GM18517 (cell line): Measurements from ENCODE around the gene IMMT.

Experiments
- ATAC-seq: cut with Tn5 transposase; IDR thresholded peaks from one replicate; pipeline ENCODE4 v1.9.1; 2021; ENCODE audit warnings: mild to moderate bottlenecking, moderate library complexity; ENCODE audit not compliant: unreplicated experiment

IMMT gene

DNA sequence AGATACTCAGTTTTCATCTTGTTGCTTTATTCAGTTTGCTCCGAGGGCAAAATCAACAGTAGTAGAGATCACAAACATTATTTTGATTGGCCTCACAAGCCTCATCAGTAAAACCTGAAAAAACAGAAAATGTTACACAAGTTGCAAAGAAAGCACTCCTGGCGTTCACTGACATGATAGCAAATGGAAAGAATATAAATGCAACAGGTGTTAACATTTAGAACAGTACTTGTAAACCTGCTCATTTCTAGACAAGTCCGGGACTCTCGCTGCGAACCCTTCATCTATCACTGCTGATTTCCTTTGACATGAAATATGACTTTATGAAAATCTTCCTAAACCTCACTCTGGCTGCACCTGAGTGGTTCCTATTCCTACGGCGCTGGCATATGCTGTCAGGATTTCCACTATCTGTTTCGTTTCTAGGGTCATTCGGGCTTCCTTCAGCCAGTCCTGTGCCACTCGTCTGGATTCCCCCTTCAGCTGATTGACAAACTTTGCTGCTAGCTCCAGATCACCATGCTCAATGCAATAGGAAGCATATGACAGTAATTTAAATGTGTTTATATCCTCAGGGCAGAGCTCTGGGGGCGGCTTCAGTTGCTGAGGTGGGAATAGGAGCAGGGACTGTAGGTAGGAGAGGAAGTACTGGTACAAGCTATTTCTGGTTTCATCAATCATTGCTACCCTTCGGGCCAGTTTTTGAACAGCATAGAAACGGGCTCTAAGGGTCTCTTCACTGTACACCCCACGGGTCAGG is 51.2 kb downstream of the IMMT start:
- ATAC-seq = no peak

- ATAC-seq = no peak
These were observed 52.0 kb downstream of the IMMT start for GRCh38 chr2:86143307-86143706.

GRCh38 chr2:86142436-86143257 is 52.6 kb downstream of the IMMT start:
- ATAC-seq = no peak

DNA sequence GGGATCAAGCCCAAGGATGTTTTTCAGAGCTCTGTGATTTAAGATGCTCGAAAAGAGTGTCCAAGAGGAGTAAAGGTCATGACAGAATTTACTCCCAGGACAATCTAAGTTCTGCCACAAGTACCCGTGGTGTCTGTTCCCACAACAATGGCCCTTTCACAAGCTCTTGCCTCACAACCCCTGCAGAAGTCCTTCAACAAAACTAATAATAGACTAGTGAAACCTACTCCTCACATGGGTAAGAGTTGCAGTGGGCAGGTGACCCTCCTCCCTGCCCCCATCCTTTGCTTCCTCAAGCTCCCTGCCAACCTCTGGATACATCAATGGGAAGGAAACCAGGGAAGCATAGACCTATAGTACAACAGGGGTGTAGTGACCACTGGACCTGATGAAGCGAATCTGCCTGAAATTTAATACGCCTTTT is 54.3 kb downstream of the IMMT start:
- no peak for ATAC-seq

DNA sequence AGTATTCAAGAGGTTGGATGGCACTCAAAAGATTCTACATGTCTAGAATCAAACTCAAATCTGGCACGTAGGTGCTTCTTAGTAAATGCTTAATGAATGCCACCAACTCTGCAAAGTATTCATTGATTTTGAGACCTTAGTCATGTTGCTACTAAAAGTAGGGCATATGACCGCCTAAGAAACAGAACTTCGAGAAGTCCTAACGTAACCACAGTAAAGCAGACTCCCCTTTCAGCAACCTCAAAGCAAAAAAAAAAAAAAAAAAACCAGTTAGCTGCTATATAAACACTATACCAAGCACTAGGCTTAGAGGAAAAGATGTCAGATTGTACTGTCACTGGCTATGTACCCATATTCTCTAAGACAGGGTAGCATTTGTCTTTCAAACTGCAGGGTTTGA is 55.3 kb downstream of the IMMT start:
- ATAC-seq = no peak

DNA sequence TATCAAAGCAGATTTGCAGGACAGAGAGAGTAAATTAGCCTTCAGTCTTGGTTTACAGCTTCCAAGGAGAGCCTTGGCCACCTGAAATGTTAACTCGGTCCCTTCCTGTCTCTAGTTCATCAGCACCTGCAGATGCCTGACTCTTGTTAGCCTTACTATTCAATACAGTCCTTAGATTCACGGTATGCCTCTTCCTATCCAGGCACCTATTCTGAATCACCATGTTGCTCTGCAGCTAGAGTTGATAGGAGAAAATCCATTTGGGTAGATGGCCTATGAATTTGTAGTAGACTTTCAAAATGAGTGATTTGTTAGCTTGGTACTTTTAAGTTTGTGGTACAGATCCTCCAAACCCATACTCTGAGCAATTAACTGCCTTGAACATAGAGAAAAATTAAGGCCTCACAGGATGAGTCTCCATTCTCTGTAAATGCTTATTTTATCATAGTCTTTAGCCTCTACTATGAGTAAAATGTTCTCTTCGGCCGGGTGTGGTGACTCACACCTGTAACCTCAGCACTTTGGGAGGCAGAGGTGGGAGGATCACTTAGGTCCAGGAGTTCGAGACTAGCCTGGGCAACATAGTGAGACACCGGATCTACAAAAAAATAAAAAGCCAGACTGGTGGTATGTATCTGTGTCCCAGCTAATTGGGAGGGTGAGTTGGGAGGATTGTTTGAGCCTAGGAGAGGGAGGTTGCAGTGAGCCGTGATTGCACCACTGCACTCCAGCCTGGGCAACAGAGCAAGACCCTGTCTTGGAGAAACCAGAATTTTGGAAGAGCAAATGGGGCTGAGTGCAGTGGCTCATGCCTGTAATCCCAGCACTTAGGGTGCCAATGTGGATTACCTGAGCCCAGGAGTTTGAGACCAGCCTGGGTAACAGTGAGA is 56.3 kb downstream of the IMMT start:
- ATAC-seq = no peak

DNA sequence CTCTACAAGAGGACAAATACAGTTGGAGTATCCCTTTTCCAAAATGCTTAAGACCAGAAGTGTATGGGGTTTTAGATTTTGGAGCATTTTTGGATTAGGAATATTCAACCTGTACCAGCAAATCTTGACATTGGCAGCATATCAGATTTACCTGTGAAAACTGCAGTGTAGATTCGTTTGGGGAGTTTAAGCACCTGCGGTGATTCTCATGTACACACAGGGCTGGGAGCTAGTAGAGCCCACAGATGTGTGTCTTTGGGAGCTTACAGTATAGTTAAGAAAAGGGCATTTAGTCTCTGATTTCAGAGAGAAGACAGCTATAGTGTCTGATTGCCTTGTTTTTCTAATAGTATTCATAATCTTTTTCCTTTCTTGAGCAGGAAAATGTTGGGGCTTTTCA is 59.1 kb downstream of the IMMT start:
- ATAC-seq = no peak

- no peak for ATAC-seq
These were observed 59.6 kb downstream of the IMMT start for GRCh38 chr2:86135653-86136052.

GRCh38 chr2:86134709-86135108 is 60.6 kb downstream of the IMMT start:
- no peak for ATAC-seq

DNA sequence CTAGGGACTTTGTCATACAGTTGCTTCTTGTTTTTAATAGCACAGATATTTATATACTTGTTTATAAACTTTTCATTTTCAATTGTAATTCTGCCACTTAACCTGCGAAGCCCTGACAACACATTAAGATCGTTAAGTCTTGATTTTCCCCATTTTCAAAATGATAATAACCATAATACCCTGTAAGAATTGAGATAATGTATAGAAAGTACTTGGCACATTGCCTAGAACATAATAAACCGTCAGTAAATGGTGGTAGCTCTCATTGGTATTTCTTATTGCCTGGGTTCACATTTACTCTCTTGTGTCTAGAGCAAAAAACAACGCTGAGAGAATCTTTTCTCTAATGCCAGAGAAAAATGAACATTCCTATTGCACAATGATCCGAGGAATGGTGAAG is 70.6 kb downstream of the IMMT start:
- ATAC-seq = no peak

DNA sequence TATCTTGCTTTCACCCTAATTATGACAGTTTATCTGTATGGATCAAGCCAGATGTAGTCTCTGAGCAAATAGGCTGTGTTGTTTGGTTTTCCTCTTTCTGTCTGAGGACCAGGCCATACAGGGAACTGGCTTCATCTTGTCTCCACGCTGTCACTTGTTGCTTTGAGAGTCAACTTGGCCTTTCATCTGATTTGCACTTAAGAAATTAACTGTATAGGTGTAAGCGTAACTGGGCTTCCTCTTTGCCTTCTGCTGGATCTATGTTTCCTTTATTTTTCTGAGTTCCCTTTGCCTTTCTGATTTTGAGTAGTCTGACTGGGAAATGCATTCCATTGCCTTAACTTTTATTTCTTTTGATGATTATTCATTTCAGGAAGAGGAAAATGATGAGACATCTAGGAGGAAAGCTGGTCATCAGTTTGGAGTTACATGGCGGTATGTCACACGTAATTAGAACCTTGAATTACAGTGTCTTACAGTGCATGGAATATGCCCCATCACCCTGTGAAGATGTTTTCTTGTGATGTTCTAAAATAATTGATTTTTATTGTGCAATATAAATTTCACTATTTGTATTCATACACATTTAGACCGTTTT is 71.8 kb downstream of the IMMT start:
- ATAC-seq = no peak

GRCh38 chr2:86118130-86118529 is 77.1 kb downstream of the IMMT start:
- ATAC-seq = no peak

GRCh38 chr2:86107031-86107430 is 88.2 kb downstream of the IMMT start:
- no peak for ATAC-seq

DNA sequence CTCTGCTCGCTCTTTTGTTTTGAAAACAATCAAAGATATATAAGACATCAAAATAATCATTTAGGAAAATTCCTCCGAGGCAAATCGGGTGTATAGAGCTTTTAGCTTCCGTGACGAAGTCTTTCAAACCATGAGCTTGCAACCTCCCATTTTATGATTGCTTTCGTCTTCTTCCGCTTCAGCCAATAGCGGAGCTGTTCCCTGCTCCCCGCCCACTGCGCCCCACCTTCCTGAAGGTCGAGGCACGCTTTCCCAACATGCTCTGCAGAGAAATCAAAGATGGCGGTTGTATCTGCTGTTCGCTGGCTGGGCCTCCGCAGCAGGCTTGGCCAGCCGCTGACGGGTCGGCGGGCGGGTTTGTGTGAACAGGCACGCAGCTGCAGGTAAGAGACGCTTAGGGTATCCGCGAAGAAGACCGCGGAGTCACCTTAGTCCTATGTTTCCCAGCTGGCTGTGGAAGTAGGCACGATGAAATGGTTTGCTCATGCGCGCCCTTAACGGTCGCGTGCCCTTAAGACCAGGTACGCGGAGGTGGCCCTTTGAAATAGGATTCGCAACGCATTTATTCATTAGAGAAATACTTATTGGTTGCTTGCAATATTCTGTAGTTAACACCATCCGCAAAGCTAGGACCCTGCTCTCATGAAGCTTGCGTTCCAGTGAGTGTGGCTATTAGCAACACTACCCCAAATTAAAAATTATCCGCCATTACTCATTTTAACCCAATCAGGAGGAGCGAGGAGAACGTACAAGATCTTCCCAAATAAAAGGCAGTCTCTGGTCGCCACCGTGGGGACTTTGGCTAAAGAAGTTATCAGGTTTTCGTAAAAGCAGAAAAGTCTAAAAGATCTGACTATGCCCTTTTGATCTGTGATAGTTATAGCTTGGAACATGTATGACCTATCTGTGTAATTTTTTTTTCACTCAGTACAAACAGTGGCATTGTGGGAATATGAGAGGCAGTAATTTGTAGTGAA is 89.0 kb downstream of the IMMT start, which contains the start of gene PTCD3:
Gene PTCD3 (plus strand): TSS at position 267 of the 977 bp plus-strand sequence. CDS start 13 bp downstream, at position 280.
- peak; percentile 85 for ATAC-seq

- ATAC-seq = peak; percentile 68
These were observed 89.9 kb downstream of the IMMT start, which contains the start of gene POLR1A for GRCh38 chr2:86105252-86105968. POLR1A (minus strand) TSS chr2:86105886; CDS start chr2:86105776, 110 bp downstream.

- ATAC-seq = no peak
These were observed 93.1 kb downstream of the IMMT start for GRCh38 chr2:86102157-86102556.

- ATAC-seq = no peak
These were observed 97.3 kb downstream of the IMMT start for GRCh38 chr2:86097913-86098312.

GRCh38 chr2:86097114-86097896 is 98.0 kb downstream of the IMMT start:
- ATAC-seq = no peak
